Brain microvascular endothelial cell (primary cell): Measurements from ENCODE around the gene SNAPC4.

ENCODE experiments used
- DNase-seq: peaks from one replicate; pipeline ENCODE4 v3.0.0-alpha.2; 2020
- H3K27ac ChIP-seq: fragments of 250-450 bp; sonication (Bioruptor Pico); 2 replicates; pipeline ENCODE4 v1.5.1; 2020; ENCODE audit warnings: mild to moderate bottlenecking, moderate library complexity
- H3K27me3 ChIP-seq: fragments of 250-450 bp; sonication (Bioruptor Pico); replicated peaks from 2 replicates; pipeline ENCODE4 v1.5.1; 2020; ENCODE audit warnings: mild to moderate bottlenecking
- H3K36me3 ChIP-seq: fragments of 250-450 bp; sonication (Bioruptor Pico); replicated peaks from 2 replicates; pipeline ENCODE4 v1.5.1; 2020; ENCODE audit warnings: mild to moderate bottlenecking
- H3K4me3 ChIP-seq: 2 replicates; pipeline ENCODE4 v1.5.1; 2011; ENCODE audit warnings: low read depth, mild to moderate bottlenecking, control low read depth, low read length, moderate library complexity
- CTCF ChIP-seq: IDR thresholded peaks from 2 replicates; pipeline ENCODE4 v1.5.1; 2011; ENCODE audit warnings: low read depth, mild to moderate bottlenecking, moderate library complexity, low read length, control low read depth, inconsistent platforms; ENCODE audit errors: missing control alignments
- in situ Hi-C: cut with HindIII; loops from 2 replicates; pipeline ENCODE4 v1.10.0; 2017; ENCODE audit warnings: low sequenced_read_pairs, low pct_ligation_motif_present

Gene SNAPC4

GRCh38 chr9:136423432-136424146 is 23.6 kb upstream of the SNAPC4 start:
- H3K27ac ChIP-seq, result no peak overlapping the region
- H3K36me3 ChIP-seq, result peaks cover 62% of the 10 kb centered on the region
- no peak for TF ChIP-seq CTCF
- no peak overlapping the region for H3K4me3 ChIP-seq
- no peak for DNase-seq
- no peaks in the 10 kb centered on the region for H3K27me3 ChIP-seq
- in situ Hi-C loops, result no loop called here

- no peaks in the 10 kb centered on the region for H3K27me3 ChIP-seq
- no peak overlapping the region for H3K27ac ChIP-seq
- no peak for DNase-seq
- H3K4me3 ChIP-seq, result no peak overlapping the region
- H3K36me3 ChIP-seq, result peaks cover 66% of the 10 kb centered on the region
- TF ChIP-seq CTCF, result no peak
- in situ Hi-C loops, result no loop called here
These were observed 22.9 kb upstream of the SNAPC4 start for GRCh38 chr9:136422876-136423275.

- peaks cover 75% of the 10 kb centered on the region for H3K36me3 ChIP-seq
These were observed 21.8 kb upstream of the SNAPC4 start for GRCh38 chr9:136421791-136422190.

GRCh38 chr9:136419092-136419420 is 19.1 kb upstream of the SNAPC4 start:
- in situ Hi-C loops, result no loop called here
- H3K27me3 ChIP-seq, result no peaks in the 10 kb centered on the region
- DNase-seq, result no peak
- TF ChIP-seq CTCF, result no peak
- H3K36me3 ChIP-seq, result peaks cover 86% of the 10 kb centered on the region
- no peak overlapping the region for H3K27ac ChIP-seq
- no peak overlapping the region for H3K4me3 ChIP-seq

More at GRCh38 chr9:136421791-136422190, 21.8 kb upstream of the SNAPC4 start:
- H3K4me3 ChIP-seq, result no peak overlapping the region
- no peak for DNase-seq
- H3K27ac ChIP-seq, result no peak overlapping the region
- no peaks in the 10 kb centered on the region for H3K27me3 ChIP-seq
- TF ChIP-seq CTCF, result no peak
- in situ Hi-C loops, result no loop called here

GRCh38 chr9:136418182-136419091 is 18.5 kb upstream of the SNAPC4 start:
- Histone ChIP-seq H3K27ac (no peak overlapping the region), H3K4me3 (no peak overlapping the region), H3K36me3 (peaks cover 86% of the 10 kb centered on the region), H3K27me3 (no peaks in the 10 kb centered on the region)
- no peak for TF ChIP-seq CTCF
- no peak for DNase-seq
- in situ Hi-C loops, result no loop called here
